ENCODE measurements around the gene RASA4. TPM values are rescaled to one million over a fixed set of nuclear protein-coding genes. Genes with fewer than 3 reads are reported as not detected.
A peak's percentile ranks its signal among the peaks of the same experiment; 100 is the strongest.
"Not testable (repeated sequence)": the region's sequence is repeated elsewhere in the genome, so short reads cannot be mapped to it uniquely, and the experiment has no call there.

Gene RASA4
- 10 to 100 TPM; 92.6 to 95.1 TPM for total RNA-seq

GRCh38 chr7:102616507-102617125 lies at the start of gene RASA4:
TSS of gene RASA4 (minus strand) at chr7:102616756. CDS start at chr7:102616689, 67 bp downstream.
- CTCF ChIA-PET: not testable (repeated sequence)

GRCh38 chr7:102664765-102665164 lies 48.2 kb upstream of the RASA4 start:
- H3K36me3 Mint-ChIP-seq (ENCODE audit: low read depth); intact Hi-C loops (cut with micrococcal nuclease); H3K4me3 Mint-ChIP-seq; H3K27ac Mint-ChIP-seq; H3K4me1 Mint-ChIP-seq (ENCODE audit: low read depth); DNase-seq; H3K27me3 Mint-ChIP-seq; ATAC-seq; H3K9me3 Mint-ChIP-seq; CTCF ChIA-PET; POLR2A ChIA-PET: not testable (repeated sequence)

More at GRCh38 chr7:102616507-102617125, at the start of gene RASA4:
- ATAC-seq (peak; percentile 89), DNase-seq (peak; percentile 62)
- H3K36me3 Mint-ChIP-seq (ENCODE audit: low read depth); H3K9me3 Mint-ChIP-seq; POLR2A ChIA-PET; H3K27me3 Mint-ChIP-seq; intact Hi-C loops (cut with micrococcal nuclease); H3K27ac Mint-ChIP-seq; H3K4me3 Mint-ChIP-seq; H3K4me1 Mint-ChIP-seq (ENCODE audit: low read depth): not testable (repeated sequence)

GRCh38 chr7:102649924-102650323 lies 33.4 kb upstream of the RASA4 start, which contains the start of gene SPDYE2B:
TSS of gene SPDYE2B (plus strand) at chr7:102650319. CDS start at chr7:102652349, 2,030 bp downstream.
- CTCF ChIA-PET; intact Hi-C loops (cut with micrococcal nuclease); DNase-seq; POLR2A ChIA-PET; ATAC-seq; H3K27ac Mint-ChIP-seq; H3K27me3 Mint-ChIP-seq; H3K9me3 Mint-ChIP-seq; H3K4me3 Mint-ChIP-seq; H3K36me3 Mint-ChIP-seq (ENCODE audit: low read depth); H3K4me1 Mint-ChIP-seq (ENCODE audit: low read depth): not testable (repeated sequence)

- H3K9me3 Mint-ChIP-seq; H3K27ac Mint-ChIP-seq; H3K27me3 Mint-ChIP-seq; ATAC-seq; H3K36me3 Mint-ChIP-seq (ENCODE audit: low read depth); POLR2A ChIA-PET; DNase-seq; intact Hi-C loops (cut with micrococcal nuclease); CTCF ChIA-PET; H3K4me1 Mint-ChIP-seq (ENCODE audit: low read depth); H3K4me3 Mint-ChIP-seq: not testable (repeated sequence)
Observed at GRCh38 chr7:102647813-102648212, 31.3 kb upstream of the RASA4 start.

GRCh38 chr7:102643404-102643803 lies 26.8 kb upstream of the RASA4 start:
- H3K27ac Mint-ChIP-seq; intact Hi-C loops (cut with micrococcal nuclease); CTCF ChIA-PET; H3K36me3 Mint-ChIP-seq (ENCODE audit: low read depth); H3K27me3 Mint-ChIP-seq; ATAC-seq; H3K9me3 Mint-ChIP-seq; H3K4me3 Mint-ChIP-seq; DNase-seq; H3K4me1 Mint-ChIP-seq (ENCODE audit: low read depth); POLR2A ChIA-PET: not testable (repeated sequence)

GRCh38 chr7:102642691-102643090 lies 26.1 kb upstream of the RASA4 start, which contains the start of gene UPK3BL1:
TSS of gene UPK3BL1 (minus strand) at chr7:102642791. CDS start at chr7:102642741, 50 bp downstream.
- POLR2A ChIA-PET, DNase-seq: not testable (repeated sequence)

GRCh38 chr7:102638848-102639247 lies 22.3 kb upstream of the RASA4 start:
- peak; percentile 14 for ATAC-seq
- H3K36me3 Mint-ChIP-seq (ENCODE audit: low read depth); H3K4me1 Mint-ChIP-seq (ENCODE audit: low read depth); H3K27me3 Mint-ChIP-seq; intact Hi-C loops (cut with micrococcal nuclease); H3K27ac Mint-ChIP-seq; POLR2A ChIA-PET; CTCF ChIA-PET; H3K4me3 Mint-ChIP-seq; H3K9me3 Mint-ChIP-seq: not testable (repeated sequence)
- peak; percentile 16 for DNase-seq

More at GRCh38 chr7:102642691-102643090, 26.1 kb upstream of the RASA4 start, which contains the start of gene UPK3BL1:
- H3K9me3 Mint-ChIP-seq; CTCF ChIA-PET; intact Hi-C loops (cut with micrococcal nuclease); H3K27ac Mint-ChIP-seq; H3K4me1 Mint-ChIP-seq (ENCODE audit: low read depth); H3K27me3 Mint-ChIP-seq; H3K4me3 Mint-ChIP-seq; H3K36me3 Mint-ChIP-seq (ENCODE audit: low read depth); ATAC-seq: not testable (repeated sequence)

GRCh38 chr7:102636956-102637355 lies 20.4 kb upstream of the RASA4 start:
- H3K36me3 Mint-ChIP-seq (ENCODE audit: low read depth); intact Hi-C loops (cut with micrococcal nuclease); POLR2A ChIA-PET; H3K27ac Mint-ChIP-seq; H3K27me3 Mint-ChIP-seq; H3K4me3 Mint-ChIP-seq; DNase-seq; H3K9me3 Mint-ChIP-seq; CTCF ChIA-PET; H3K4me1 Mint-ChIP-seq (ENCODE audit: low read depth); ATAC-seq: not testable (repeated sequence)

GRCh38 chr7:102635354-102635753 lies 18.8 kb upstream of the RASA4 start:
- H3K27ac Mint-ChIP-seq; H3K4me1 Mint-ChIP-seq (ENCODE audit: low read depth); DNase-seq; H3K4me3 Mint-ChIP-seq; CTCF ChIA-PET; H3K27me3 Mint-ChIP-seq; POLR2A ChIA-PET; ATAC-seq; H3K36me3 Mint-ChIP-seq (ENCODE audit: low read depth); intact Hi-C loops (cut with micrococcal nuclease); H3K9me3 Mint-ChIP-seq: not testable (repeated sequence)

GRCh38 chr7:102634299-102634698 lies 17.7 kb upstream of the RASA4 start:
- H3K9me3 Mint-ChIP-seq; ATAC-seq; H3K36me3 Mint-ChIP-seq (ENCODE audit: low read depth); H3K27me3 Mint-ChIP-seq; intact Hi-C loops (cut with micrococcal nuclease); POLR2A ChIA-PET; CTCF ChIA-PET; H3K4me3 Mint-ChIP-seq; H3K27ac Mint-ChIP-seq; H3K4me1 Mint-ChIP-seq (ENCODE audit: low read depth): not testable (repeated sequence)
- DNase-seq: peak; percentile 0

GRCh38 chr7:102630622-102631021 lies 14.1 kb upstream of the RASA4 start:
- POLR2A ChIA-PET; ATAC-seq; intact Hi-C loops (cut with micrococcal nuclease); H3K27ac Mint-ChIP-seq; H3K9me3 Mint-ChIP-seq; CTCF ChIA-PET; H3K27me3 Mint-ChIP-seq; H3K4me1 Mint-ChIP-seq (ENCODE audit: low read depth); H3K4me3 Mint-ChIP-seq; H3K36me3 Mint-ChIP-seq (ENCODE audit: low read depth): not testable (repeated sequence)
- peak; percentile 0 for DNase-seq

GRCh38 chr7:102627271-102627904 lies 10.8 kb upstream of the RASA4 start:
- DNase-seq; H3K27ac Mint-ChIP-seq; H3K36me3 Mint-ChIP-seq (ENCODE audit: low read depth); H3K27me3 Mint-ChIP-seq; intact Hi-C loops (cut with micrococcal nuclease); H3K4me3 Mint-ChIP-seq; H3K4me1 Mint-ChIP-seq (ENCODE audit: low read depth); CTCF ChIA-PET; POLR2A ChIA-PET; H3K9me3 Mint-ChIP-seq; ATAC-seq: not testable (repeated sequence)

Measured in activated CD8-positive, alpha-beta T cell treated with anti-CD3 and anti-CD28 coated beads for 36 hours (primary cell).